Esophagus squamous epithelium (tissue), 4 donors: Measurements from ENCODE around the gene C1orf52.

Experiments
- POLR2A ChIP-seq, 4 donors: fragments of 450-650 bp; IDR thresholded peaks; one replicate each; pipeline ENCODE4 v1.6.1; 2017; ENCODE audit warnings: antibody characterized with exemption in 4 of 4, mild to moderate bottlenecking in 4 of 4, moderate library complexity in 3 of 4
- TF ChIP-seq, protein P1 (sequence below), 6 experiments: fragments of 450-650 bp in 4 of 6; fragments of 200-600 bp in 2 of 6; sonication (generic) in 2 of 6; IDR thresholded peaks; one replicate each; pipeline ENCODE4 v1.5.1; 2016 to 2019; ENCODE audit warnings: antibody characterized with exemption in 6 of 6, mild to moderate bottlenecking in 4 of 6, moderate library complexity in 4 of 6

GRCh38 chr1:85224734-85225623 lies 34.5 kb downstream of the C1orf52 start:
- TF ChIP-seq, protein P1, sequence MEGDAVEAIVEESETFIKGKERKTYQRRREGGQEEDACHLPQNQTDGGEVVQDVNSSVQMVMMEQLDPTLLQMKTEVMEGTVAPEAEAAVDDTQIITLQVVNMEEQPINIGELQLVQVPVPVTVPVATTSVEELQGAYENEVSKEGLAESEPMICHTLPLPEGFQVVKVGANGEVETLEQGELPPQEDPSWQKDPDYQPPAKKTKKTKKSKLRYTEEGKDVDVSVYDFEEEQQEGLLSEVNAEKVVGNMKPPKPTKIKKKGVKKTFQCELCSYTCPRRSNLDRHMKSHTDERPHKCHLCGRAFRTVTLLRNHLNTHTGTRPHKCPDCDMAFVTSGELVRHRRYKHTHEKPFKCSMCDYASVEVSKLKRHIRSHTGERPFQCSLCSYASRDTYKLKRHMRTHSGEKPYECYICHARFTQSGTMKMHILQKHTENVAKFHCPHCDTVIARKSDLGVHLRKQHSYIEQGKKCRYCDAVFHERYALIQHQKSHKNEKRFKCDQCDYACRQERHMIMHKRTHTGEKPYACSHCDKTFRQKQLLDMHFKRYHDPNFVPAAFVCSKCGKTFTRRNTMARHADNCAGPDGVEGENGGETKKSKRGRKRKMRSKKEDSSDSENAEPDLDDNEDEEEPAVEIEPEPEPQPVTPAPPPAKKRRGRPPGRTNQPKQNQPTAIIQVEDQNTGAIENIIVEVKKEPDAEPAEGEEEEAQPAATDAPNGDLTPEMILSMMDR (IDR thresholded peaks at IDR 0.05), result no peak
- no peak for TF ChIP-seq POLR2A (IDR thresholded peaks at IDR 0.05)
